Ascending aorta (tissue), 2 donors: Measurements from ENCODE around the gene RFT1. TPM values are rescaled to one million over a fixed set of nuclear protein-coding genes. Genes with fewer than 3 reads are reported as not detected.
"Not testable (repeated sequence)": the region's sequence is repeated elsewhere in the genome, so short reads cannot be mapped to it uniquely, and the experiment has no call there.

Experiments used
- DNase-seq, 2 donors: peaks; one replicate each; pipeline ENCODE4 v3.0.0-alpha.2; 2019; ENCODE audit warnings: low spot score in 2 of 2
- H3K27ac ChIP-seq, 2 donors: fragments of 200-600 bp; sonication (generic); one replicate each; pipeline ENCODE4 v1.5.1; 2016 to 2017; ENCODE audit warnings: mild to moderate bottlenecking in 1 of 2
- H3K27me3 ChIP-seq: fragments of 200-600 bp; sonication (generic); one replicate; pipeline ENCODE4 v1.5.1; 2017
- H3K36me3 ChIP-seq, 2 donors: fragments of 200-600 bp; sonication (generic); one replicate each; pipeline ENCODE4 v1.5.1; 2016
- H3K4me1 ChIP-seq, 2 donors: fragments of 200-600 bp; sonication (generic); one replicate each; pipeline ENCODE4 v1.5.1; 2016 to 2017; ENCODE audit warnings: mild to moderate bottlenecking in 1 of 2
- H3K4me3 ChIP-seq, 2 donors: fragments of 200-600 bp; sonication (generic); one replicate each; pipeline ENCODE4 v1.5.1; 2016 to 2017; ENCODE audit warnings: mild to moderate bottlenecking in 1 of 2
- H3K9me3 ChIP-seq, 2 donors: fragments of 200-600 bp; sonication (generic); one replicate each; pipeline ENCODE4 v1.5.1; 2016
- CTCF ChIP-seq, 3 experiments: fragments of 200-600 bp in 2 of 3; fragments of 450-650 bp in 1 of 3; sonication (generic) in 2 of 3; IDR thresholded peaks; one replicate each; pipeline ENCODE4 v1.5.1; 2016 to 2019; ENCODE audit warnings: antibody characterized with exemption in 3 of 3, mild to moderate bottlenecking in 1 of 3, moderate library complexity in 1 of 3
- intact Hi-C: fragments of 100-400 bp; cut with DNase I; formaldehyde crosslinking; loops from one replicate; pipeline ENCODE4 v1.15.1; 2023
- total RNA-seq: library from RNA; depleted of rRNA; stranded (reverse); fragments of >200 nt; gene quantifications from one replicate; pipeline ENCODE4 v1.1.0, GENCODE V29; 2016

Gene RFT1
- total RNA-seq, 1 donor from 2014 or later, result 12.1 TPM

GRCh38 chr3:53067567-53067966 is 62.7 kb downstream of the RFT1 start:
- Histone ChIP-seq H3K36me3 (no peaks in the 10 kb centered on the region), H3K4me1 (peaks cover 0 to 8% of the 10 kb centered on the region in 2 donors), H3K9me3 (no peaks in the 10 kb centered on the region), H3K27me3 (no peaks in the 10 kb centered on the region), H3K4me3 (no peak overlapping the region), H3K27ac (no peak overlapping the region)
- TF ChIP-seq CTCF (IDR thresholded peaks at IDR 0.05), result no peak
- no peak for DNase-seq
- intact Hi-C loops, result no loop called here

GRCh38 chr3:53065841-53066480 is 64.3 kb downstream of the RFT1 start:
- no peaks in the 10 kb centered on the region for H3K4me1 ChIP-seq
- H3K27ac ChIP-seq, result no peak overlapping the region
- H3K9me3 ChIP-seq, result no peaks in the 10 kb centered on the region
- intact Hi-C loops, result no loop called here
- no peaks in the 10 kb centered on the region for H3K36me3 ChIP-seq
- H3K27me3 ChIP-seq, result no peaks in the 10 kb centered on the region
- TF ChIP-seq CTCF (IDR thresholded peaks at IDR 0.05), result no peak
- H3K4me3 ChIP-seq, result no peak overlapping the region
- peak in 1 of 2 donors; percentile 21 for DNase-seq

- intact Hi-C loops, result no loop called here
- Histone ChIP-seq H3K27ac (no peak overlapping the region), H3K36me3 (no peaks in the 10 kb centered on the region), H3K4me3 (no peak overlapping the region), H3K4me1 (no peaks in the 10 kb centered on the region), H3K9me3 (no peaks in the 10 kb centered on the region), H3K27me3 (no peaks in the 10 kb centered on the region)
- no peak for TF ChIP-seq CTCF (IDR thresholded peaks at IDR 0.05)
- no peak for DNase-seq
Observed at GRCh38 chr3:53062905-53063304, 67.3 kb downstream of the RFT1 start.

- Histone ChIP-seq H3K4me1 (no peaks in the 10 kb centered on the region), H3K9me3 (no peaks in the 10 kb centered on the region), H3K27ac (no peak overlapping the region), H3K4me3 (no peak overlapping the region), H3K27me3 (no peaks in the 10 kb centered on the region), H3K36me3 (no peaks in the 10 kb centered on the region)
- no peak for DNase-seq
- intact Hi-C loops, result no loop called here
- no peak for TF ChIP-seq CTCF (IDR thresholded peaks at IDR 0.05)
Observed at GRCh38 chr3:53056442-53056841, 73.8 kb downstream of the RFT1 start.

- intact Hi-C loops, H3K4me1 ChIP-seq, H3K27ac ChIP-seq, H3K4me3 ChIP-seq, H3K27me3 ChIP-seq, H3K9me3 ChIP-seq, DNase-seq, H3K36me3 ChIP-seq: not testable (repeated sequence)
Observed at GRCh38 chr3:53054233-53054632, 76.0 kb downstream of the RFT1 start.

GRCh38 chr3:53051929-53052328 is 78.3 kb downstream of the RFT1 start:
- H3K4me1 ChIP-seq, result no peaks in the 10 kb centered on the region
- H3K36me3 ChIP-seq, result no peaks in the 10 kb centered on the region
- H3K27ac ChIP-seq, result no peak overlapping the region
- intact Hi-C loops, result no loop called here
- no peak for TF ChIP-seq CTCF (IDR thresholded peaks at IDR 0.05)
- H3K4me3 ChIP-seq, result no peak overlapping the region
- no peaks in the 10 kb centered on the region for H3K9me3 ChIP-seq
- DNase-seq, result no peak
- H3K27me3 ChIP-seq, result no peaks in the 10 kb centered on the region
